ENCODE data around the gene ATOH8.

DNA sequence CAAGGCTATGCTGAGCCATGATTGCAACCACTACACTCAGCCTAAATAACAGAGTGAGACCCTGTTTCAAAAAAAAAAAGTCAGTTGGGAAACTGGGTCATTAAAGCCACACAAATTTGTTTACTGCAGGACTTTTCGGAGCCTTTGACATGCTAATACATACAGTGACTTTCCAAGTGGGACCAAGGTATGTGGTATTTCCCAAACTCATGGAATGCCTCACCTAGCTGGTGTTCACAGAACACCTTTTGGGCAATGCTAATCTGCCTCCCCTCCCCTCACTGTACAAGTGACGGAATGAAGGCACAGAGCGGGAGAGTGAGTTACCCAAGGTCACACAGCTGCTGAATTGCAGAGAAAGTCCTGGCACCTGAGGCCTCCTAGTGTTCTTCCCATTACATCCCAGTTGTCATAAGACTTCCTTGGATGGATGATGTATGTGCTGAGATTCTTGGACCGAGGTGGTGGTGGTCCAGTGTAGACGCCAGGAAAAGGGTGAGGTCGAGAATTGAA is 30.7 kb downstream of the ATOH8 start:
- TF ChIP-seq, protein P1, sequence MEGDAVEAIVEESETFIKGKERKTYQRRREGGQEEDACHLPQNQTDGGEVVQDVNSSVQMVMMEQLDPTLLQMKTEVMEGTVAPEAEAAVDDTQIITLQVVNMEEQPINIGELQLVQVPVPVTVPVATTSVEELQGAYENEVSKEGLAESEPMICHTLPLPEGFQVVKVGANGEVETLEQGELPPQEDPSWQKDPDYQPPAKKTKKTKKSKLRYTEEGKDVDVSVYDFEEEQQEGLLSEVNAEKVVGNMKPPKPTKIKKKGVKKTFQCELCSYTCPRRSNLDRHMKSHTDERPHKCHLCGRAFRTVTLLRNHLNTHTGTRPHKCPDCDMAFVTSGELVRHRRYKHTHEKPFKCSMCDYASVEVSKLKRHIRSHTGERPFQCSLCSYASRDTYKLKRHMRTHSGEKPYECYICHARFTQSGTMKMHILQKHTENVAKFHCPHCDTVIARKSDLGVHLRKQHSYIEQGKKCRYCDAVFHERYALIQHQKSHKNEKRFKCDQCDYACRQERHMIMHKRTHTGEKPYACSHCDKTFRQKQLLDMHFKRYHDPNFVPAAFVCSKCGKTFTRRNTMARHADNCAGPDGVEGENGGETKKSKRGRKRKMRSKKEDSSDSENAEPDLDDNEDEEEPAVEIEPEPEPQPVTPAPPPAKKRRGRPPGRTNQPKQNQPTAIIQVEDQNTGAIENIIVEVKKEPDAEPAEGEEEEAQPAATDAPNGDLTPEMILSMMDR (IDR thresholded peaks at IDR 0.05; ENCODE audit: insufficient read depth, low read length), result no peak
- TF ChIP-seq GABPA (IDR thresholded peaks at IDR 0.05; ENCODE audit: low read depth) (no peak), POLR2AphosphoS5 (IDR thresholded peaks at IDR 0.05; ENCODE audit: low read depth) (no peak)
